Measurements from ENCODE around the gene HORMAD2. TPM values are rescaled to one million over a fixed set of nuclear protein-coding genes. Genes with fewer than 3 reads are reported as not detected.

Gene HORMAD2
- total RNA-seq, 1 experiment from 2014 or later: not detected

GRCh38 chr22:30105483-30105882 lies 25.2 kb downstream of the HORMAD2 start:
- DNase-seq (ENCODE audit: low spot score): no peak

- no peak for DNase-seq (ENCODE audit: low spot score)
These were observed 33.2 kb downstream of the HORMAD2 start for GRCh38 chr22:30113494-30113893.

GRCh38 chr22:30114361-30114760 lies 34.1 kb downstream of the HORMAD2 start:
- no peak for DNase-seq (ENCODE audit: low spot score)

- no peak for DNase-seq (ENCODE audit: low spot score)
These were observed 35.4 kb downstream of the HORMAD2 start for GRCh38 chr22:30115705-30116104.

- DNase-seq (ENCODE audit: low spot score): peak; percentile 13
These were observed 36.3 kb downstream of the HORMAD2 start for GRCh38 chr22:30116362-30117117.

- no peak for DNase-seq (ENCODE audit: low spot score)
These were observed 37.0 kb downstream of the HORMAD2 start for GRCh38 chr22:30117256-30117655.

- DNase-seq (ENCODE audit: low spot score): no peak
These were observed 38.0 kb downstream of the HORMAD2 start for GRCh38 chr22:30118291-30118690.

- DNase-seq (ENCODE audit: low spot score): no peak
These were observed 41.7 kb downstream of the HORMAD2 start for GRCh38 chr22:30121960-30122359.

- no peak for DNase-seq (ENCODE audit: low spot score)
These were observed 43.2 kb downstream of the HORMAD2 start for GRCh38 chr22:30123463-30123862.

GRCh38 chr22:30127749-30128166 lies 47.5 kb downstream of the HORMAD2 start:
- no peak for DNase-seq (ENCODE audit: low spot score)

- no peak for DNase-seq (ENCODE audit: low spot score)
These were observed 48.2 kb downstream of the HORMAD2 start for GRCh38 chr22:30128511-30128910.

GRCh38 chr22:30129636-30130035 lies 49.4 kb downstream of the HORMAD2 start:
- DNase-seq (ENCODE audit: low spot score): no peak

GRCh38 chr22:30132290-30132996 lies 52.2 kb downstream of the HORMAD2 start:
- DNase-seq (ENCODE audit: low spot score): no peak

GRCh38 chr22:30140414-30140813 lies 60.1 kb downstream of the HORMAD2 start:
- DNase-seq (ENCODE audit: low spot score): no peak

- no peak for DNase-seq (ENCODE audit: low spot score)
These were observed 63.0 kb downstream of the HORMAD2 start for GRCh38 chr22:30143265-30143664.

- DNase-seq (ENCODE audit: low spot score): no peak
These were observed 64.1 kb downstream of the HORMAD2 start for GRCh38 chr22:30144391-30144790.

GRCh38 chr22:30150212-30150611 lies 69.9 kb downstream of the HORMAD2 start:
- no peak for DNase-seq (ENCODE audit: low spot score)

- DNase-seq (ENCODE audit: low spot score): no peak
These were observed 78.0 kb downstream of the HORMAD2 start for GRCh38 chr22:30158277-30158676.

GRCh38 chr22:30158744-30159500 lies 78.7 kb downstream of the HORMAD2 start:
- no peak for DNase-seq (ENCODE audit: low spot score)

GRCh38 chr22:30159561-30160353 lies 79.5 kb downstream of the HORMAD2 start:
- no peak for DNase-seq (ENCODE audit: low spot score)

GRCh38 chr22:30161051-30161469 lies 80.8 kb downstream of the HORMAD2 start:
- DNase-seq (ENCODE audit: low spot score): no peak
